SH-SY5Y (cell line): Measurements from ENCODE around the gene ELOVL4.

Experiments
- GATA2 ChIP-seq: IDR thresholded peaks from 2 replicates; pipeline ENCODE4 v1.6.1; 2011; ENCODE audit warnings: mild to moderate bottlenecking, low read depth, low read length
- GATA3 ChIP-seq: IDR thresholded peaks from 2 replicates; pipeline ENCODE4 v1.6.1; 2011; ENCODE audit warnings: low read depth, mild to moderate bottlenecking, low read length, moderate library complexity

GRCh38 chr6:79967178-79967577 lies 19.8 kb upstream of the ELOVL4 start:
- TF ChIP-seq GATA2 = no peak
- no peak for TF ChIP-seq GATA3
